Spleen (tissue), 7 donors: ENCODE data around the gene CMTM8.

Experiments used
- CTCF ChIP-seq, 11 experiments: fragments of 200-600 bp in 7 of 11; fragments of 450-650 bp in 4 of 11; sonication (generic) in 4 of 11; IDR thresholded peaks in 8 of 11; conservative IDR thresholded peaks in 3 of 11; 1 replicate in 7 of 11; 2 replicates in 4 of 11; pipeline versions ENCODE4 v1.4.0 to v1.8.0; 2016 to 2021; ENCODE audit warnings: antibody characterized with exemption in 11 of 11, inconsistent platforms in 4 of 11, mild to moderate bottlenecking in 1 of 11
- POLR2AphosphoS5 ChIP-seq, 3 donors: sonication (generic); formaldehyde crosslinking; IDR thresholded peaks; one replicate each; pipeline ENCODE4 v1.5.1; 2017; ENCODE audit warnings: antibody characterized with exemption in 3 of 3
- donor health status: DM: no; HTN: no; CAD: no; lungs with moderate emphysema.
- donor health status: DM: no; HTN: no; CAD: no.
- donor health status: DM: no; HTN: no; CAD: no.

- TF ChIP-seq POLR2AphosphoS5 (IDR thresholded peaks at IDR 0.05) (no peak), CTCF (IDR thresholded peaks at IDR 0.05 in 8 of 11, conservative IDR thresholded peaks at IDR 0.05 in 3 of 11) (no peak)
These were observed 97.6 kb downstream of the CMTM8 start for GRCh38 chr3:32336113-32336498.
